Progenitor cell of endocrine pancreas (in vitro differentiated cells): ENCODE results near the gene SYDE2. TPM values are rescaled to one million over a fixed set of nuclear protein-coding genes. Genes with fewer than 3 reads are reported as not detected.

Source experiments
- DNase-seq: peaks from one replicate; pipeline ENCODE4 v3.0.0; 2021; ENCODE audit warnings: low spot score; ENCODE audit not compliant: unreplicated experiment
- H3K27ac Mint-ChIP-seq: 2 replicates; pipeline ENCODE4 v1.8.0; 2021; ENCODE audit warnings: mild to moderate bottlenecking, moderate library complexity, mixed read lengths
- H3K27me3 Mint-ChIP-seq: 2 replicates; pipeline ENCODE4 v1.8.0; 2021; ENCODE audit warnings: mixed read lengths
- H3K36me3 Mint-ChIP-seq: 2 replicates; pipeline ENCODE4 v1.8.0; 2022; ENCODE audit warnings: mixed read lengths; ENCODE audit not compliant: insufficient read depth
- H3K4me1 Mint-ChIP-seq: 2 replicates; pipeline ENCODE4 v1.8.0; 2021; ENCODE audit warnings: low read depth, mixed read lengths
- H3K4me3 Mint-ChIP-seq: 2 replicates; pipeline ENCODE4 v1.8.0; 2021; ENCODE audit warnings: low read depth, mild to moderate bottlenecking, moderate library complexity, mixed read lengths
- H3K9me3 Mint-ChIP-seq: 2 replicates; pipeline ENCODE4 v1.8.0; 2021; ENCODE audit warnings: low read depth, mixed read lengths
- total RNA-seq: library from RNA; stranded (reverse); gene quantifications from 2 replicates; pipeline ENCODE4 v1.2.1, GENCODE V29; 2021
- TF ChIP-seq, protein P1 (sequence below): fragments of 200-600 bp; sonication (generic); IDR thresholded peaks from one replicate; pipeline ENCODE4 v1.5.0; 2021; ENCODE audit warnings: antibody characterized with exemption, mild to moderate bottlenecking; ENCODE audit not compliant: unreplicated experiment

SYDE2 gene
- total RNA-seq, 1 donor from 2014 or later = 24.2 TPM

DNA sequence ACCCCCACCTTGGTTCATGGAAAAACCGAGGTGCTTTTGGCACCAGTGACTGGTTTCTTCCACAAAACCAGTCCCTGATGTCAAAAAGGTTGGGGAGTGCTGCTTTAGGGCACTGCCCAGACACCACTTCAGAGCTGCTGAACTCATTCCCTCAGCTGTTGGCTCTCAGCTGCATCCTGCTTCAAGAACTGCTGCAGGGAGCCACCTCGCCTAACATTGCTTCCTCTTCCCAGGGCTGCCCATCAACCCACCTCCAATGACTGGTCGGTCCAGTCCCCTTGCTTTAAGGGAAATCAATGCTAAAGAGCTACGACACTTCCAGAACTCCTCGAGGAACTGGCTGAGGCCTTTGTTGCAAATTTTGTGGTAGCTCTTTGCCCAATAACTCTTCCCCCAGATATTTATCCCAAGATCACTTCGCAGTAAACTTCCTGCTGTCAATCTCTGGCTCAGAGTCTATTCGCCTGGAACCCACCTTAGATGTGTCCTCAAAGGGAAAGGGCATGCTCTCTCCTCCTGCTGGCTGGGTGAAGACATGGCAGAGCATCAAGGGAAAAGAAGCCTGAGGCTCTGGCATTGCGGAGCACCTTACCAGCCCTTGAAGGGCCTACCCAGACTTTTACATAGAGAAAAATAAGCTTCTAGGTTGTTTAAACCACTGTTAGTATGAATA, 29.6 kb upstream of the SYDE2 start:
- Mint-ChIP-seq H3K27me3 (no peaks in the 10 kb centered on the region), H3K4me3 (no peak overlapping the region), H3K36me3 (no peaks in the 10 kb centered on the region), H3K27ac (peak overlapping the region; percentile 12), H3K4me1 (peaks cover 30% of the 10 kb centered on the region), H3K9me3 (no peaks in the 10 kb centered on the region)
- TF ChIP-seq, protein P1, sequence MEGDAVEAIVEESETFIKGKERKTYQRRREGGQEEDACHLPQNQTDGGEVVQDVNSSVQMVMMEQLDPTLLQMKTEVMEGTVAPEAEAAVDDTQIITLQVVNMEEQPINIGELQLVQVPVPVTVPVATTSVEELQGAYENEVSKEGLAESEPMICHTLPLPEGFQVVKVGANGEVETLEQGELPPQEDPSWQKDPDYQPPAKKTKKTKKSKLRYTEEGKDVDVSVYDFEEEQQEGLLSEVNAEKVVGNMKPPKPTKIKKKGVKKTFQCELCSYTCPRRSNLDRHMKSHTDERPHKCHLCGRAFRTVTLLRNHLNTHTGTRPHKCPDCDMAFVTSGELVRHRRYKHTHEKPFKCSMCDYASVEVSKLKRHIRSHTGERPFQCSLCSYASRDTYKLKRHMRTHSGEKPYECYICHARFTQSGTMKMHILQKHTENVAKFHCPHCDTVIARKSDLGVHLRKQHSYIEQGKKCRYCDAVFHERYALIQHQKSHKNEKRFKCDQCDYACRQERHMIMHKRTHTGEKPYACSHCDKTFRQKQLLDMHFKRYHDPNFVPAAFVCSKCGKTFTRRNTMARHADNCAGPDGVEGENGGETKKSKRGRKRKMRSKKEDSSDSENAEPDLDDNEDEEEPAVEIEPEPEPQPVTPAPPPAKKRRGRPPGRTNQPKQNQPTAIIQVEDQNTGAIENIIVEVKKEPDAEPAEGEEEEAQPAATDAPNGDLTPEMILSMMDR = peak; percentile 40
- no peak for DNase-seq

DNA sequence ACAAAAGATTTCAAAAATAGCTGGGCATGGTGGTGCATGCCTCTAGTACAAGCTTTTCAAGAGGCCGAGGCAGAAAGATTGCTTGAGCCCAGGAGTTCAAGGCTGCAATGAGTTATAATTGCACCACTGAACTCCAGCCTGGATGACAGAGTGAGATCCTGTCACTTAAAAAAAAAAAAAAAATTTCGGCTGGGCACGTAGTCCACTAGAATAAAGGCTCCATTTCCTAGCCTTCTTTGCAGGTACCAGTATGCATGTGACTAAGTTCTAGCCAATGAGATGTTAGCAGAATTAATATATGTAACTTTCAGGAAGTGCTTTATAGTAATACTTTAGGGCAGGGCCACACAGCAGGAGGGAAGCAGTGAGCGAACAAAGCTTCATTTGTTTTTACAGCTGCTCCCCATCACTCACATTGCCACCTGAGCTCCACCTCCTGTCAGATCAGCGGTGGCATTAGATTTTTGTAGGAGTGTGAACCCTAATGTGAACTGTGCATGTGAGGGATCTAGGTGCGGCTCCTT, 28.8 kb upstream of the SYDE2 start:
- Mint-ChIP-seq H3K36me3 (no peaks in the 10 kb centered on the region), H3K9me3 (no peaks in the 10 kb centered on the region), H3K27ac (peak overlapping the region; percentile 86), H3K4me1 (peaks cover 38% of the 10 kb centered on the region), H3K4me3 (no peak overlapping the region), H3K27me3 (no peaks in the 10 kb centered on the region)
- TF ChIP-seq, protein P1 = no peak
- DNase-seq = no peak

DNA sequence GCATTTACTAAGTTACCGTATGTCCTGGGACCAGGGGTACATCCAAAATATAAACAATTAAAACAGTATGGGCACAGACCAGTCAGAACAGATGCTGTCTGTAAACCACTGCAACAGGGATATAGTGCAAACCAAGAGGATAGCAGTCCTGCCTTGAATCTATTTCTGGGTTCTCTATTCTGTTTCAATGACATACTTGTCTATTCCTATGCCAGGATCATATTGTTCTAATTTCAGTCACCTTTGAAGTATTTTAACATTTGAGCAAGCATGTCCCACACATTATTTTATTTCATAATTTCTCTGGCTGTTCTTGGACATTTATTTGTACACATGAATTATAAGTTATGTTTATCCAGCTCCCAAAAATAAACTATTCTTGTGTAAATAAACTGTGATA, 28.2 kb upstream of the SYDE2 start:
- Mint-ChIP-seq H3K36me3 (no peaks in the 10 kb centered on the region), H3K9me3 (no peaks in the 10 kb centered on the region), H3K27ac (no peak overlapping the region), H3K27me3 (no peaks in the 10 kb centered on the region), H3K4me1 (peaks cover 44% of the 10 kb centered on the region), H3K4me3 (no peak overlapping the region)
- no peak for DNase-seq
- TF ChIP-seq, protein P1 = no peak

DNA sequence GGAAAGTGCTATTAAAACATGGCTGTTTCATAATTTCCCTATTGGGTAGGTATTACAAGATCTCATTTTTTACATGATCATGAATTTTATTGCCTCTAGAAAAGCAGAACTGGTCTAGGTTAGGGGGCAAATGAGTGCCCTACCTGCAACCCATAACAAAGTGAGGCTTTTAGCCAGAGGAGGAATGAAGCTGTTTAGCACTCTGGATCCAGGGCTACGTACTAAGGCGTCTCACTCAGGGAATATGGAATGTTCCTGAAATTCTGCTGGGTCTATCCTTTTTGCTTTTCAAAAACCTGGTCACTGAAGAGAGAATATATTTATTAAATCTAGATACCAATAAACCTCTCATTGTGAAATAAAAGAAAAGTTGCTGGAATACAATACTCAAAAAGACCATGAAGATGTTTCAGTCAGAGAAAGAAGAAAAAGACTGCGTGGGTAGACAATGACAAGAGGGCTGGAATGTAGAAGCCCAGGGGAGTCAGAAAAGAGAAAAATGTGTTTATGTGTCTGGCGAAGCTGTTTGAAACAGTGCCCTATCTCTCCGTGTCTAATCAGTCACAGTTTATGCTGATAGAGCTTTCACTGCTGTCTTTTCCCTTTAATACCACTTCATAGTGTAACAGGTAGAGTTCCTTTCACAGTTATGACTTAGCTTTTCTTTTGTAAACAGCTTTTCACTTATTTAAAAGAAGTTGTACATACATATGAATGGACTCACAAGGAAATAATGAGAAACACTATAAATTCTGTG, 25.0 kb upstream of the SYDE2 start:
- DNase-seq = no peak
- Mint-ChIP-seq H3K4me3 (peak overlapping the region; percentile 57), H3K36me3 (no peaks in the 10 kb centered on the region), H3K27ac (peak overlapping the region; percentile 95), H3K4me1 (peaks cover 66% of the 10 kb centered on the region), H3K27me3 (no peaks in the 10 kb centered on the region), H3K9me3 (peaks cover 7% of the 10 kb centered on the region)
- TF ChIP-seq, protein P1 = no peak

DNA sequence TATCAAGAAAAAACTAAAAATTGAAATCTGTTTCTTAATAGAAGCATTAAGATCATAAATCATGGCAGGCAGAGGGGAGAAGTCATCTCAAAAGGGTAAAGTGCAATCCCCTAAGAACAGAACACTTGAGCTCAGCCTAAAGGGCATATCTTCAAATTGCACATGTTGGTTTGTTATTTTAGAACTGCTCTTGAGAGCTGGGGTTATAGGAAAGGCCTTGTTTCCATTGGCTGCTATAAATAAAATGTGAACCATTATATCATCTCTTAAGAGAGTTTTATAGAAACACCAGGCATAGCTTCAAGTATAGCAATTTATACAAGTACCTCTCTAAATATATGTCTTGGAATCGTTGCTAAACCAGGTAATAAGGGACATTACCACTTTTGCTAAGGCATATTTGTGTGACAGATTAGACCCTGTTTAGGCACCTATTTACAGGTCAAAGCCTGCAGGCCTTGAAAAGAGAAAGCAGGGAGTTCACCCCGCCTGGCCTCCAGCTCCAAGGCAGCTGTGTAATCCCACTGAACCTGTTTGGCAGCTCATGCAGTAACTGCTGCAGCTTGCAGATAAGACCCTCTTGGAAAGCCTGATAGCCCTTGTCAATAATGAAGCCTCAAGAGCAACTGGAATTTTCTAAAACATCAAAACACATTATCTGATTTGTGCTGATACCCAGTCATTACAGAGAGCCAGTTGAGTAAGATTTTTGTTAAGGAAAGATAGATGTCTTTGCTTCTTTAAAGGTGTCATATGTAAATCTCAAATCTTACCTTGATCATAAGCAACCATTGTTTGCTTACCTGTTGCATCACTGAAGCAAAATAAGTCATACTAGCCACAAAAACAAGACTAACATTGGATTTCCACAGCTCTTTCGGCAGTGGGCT, 24.2 kb upstream of the SYDE2 start:
- Mint-ChIP-seq H3K27me3 (no peaks in the 10 kb centered on the region), H3K36me3 (no peaks in the 10 kb centered on the region), H3K27ac (peak overlapping the region; percentile 95), H3K4me3 (peak overlapping the region; percentile 57), H3K4me1 (peaks cover 68% of the 10 kb centered on the region), H3K9me3 (peaks cover 7% of the 10 kb centered on the region)
- peak; percentile 76 for DNase-seq
- TF ChIP-seq, protein P1 = no peak
